Left lobe of liver (tissue), 2 donors: ENCODE results near the gene SMYD3. TPM values are rescaled to one million over a fixed set of nuclear protein-coding genes. Genes with fewer than 3 reads are reported as not detected.
"Not testable (repeated sequence)": the region's sequence is repeated elsewhere in the genome, so short reads cannot be mapped to it uniquely, and the experiment has no call there.

Experiments
- ATAC-seq: fragments of 200-7000 bp; cut with Tn5 transposase; one replicate; pipeline ENCODE4 v1.9.1; 2020; ENCODE audit warnings: mild to moderate bottlenecking, moderate library complexity
- DNase-seq: peaks from one replicate; pipeline ENCODE4 v3.0.0-alpha.2; 2020; ENCODE audit warnings: low spot score
- total RNA-seq: library from RNA; stranded (reverse); gene quantifications from one replicate; pipeline ENCODE4 v1.2.1, GENCODE V29; 2021
- donor health status: DM: no; HTN: no; CAD: no; lungs with moderate emphysema.
- donor health status: DM: no; HTN: yes; CAD: no.

SMYD3 gene
- total RNA-seq, 1 donor from 2014 or later = 6.7 TPM

GRCh38 chr1:245763873-245764331 lies 743.2 kb downstream of the SMYD3 start:
- DNase-seq = no peak
- ATAC-seq = no peak

GRCh38 chr1:245762396-245762910 lies 744.6 kb downstream of the SMYD3 start:
- DNase-seq (no peak), ATAC-seq (no peak)

GRCh38 chr1:245760301-245760700 lies 746.8 kb downstream of the SMYD3 start:
- DNase-seq = no peak
- no peak for ATAC-seq

DNA sequence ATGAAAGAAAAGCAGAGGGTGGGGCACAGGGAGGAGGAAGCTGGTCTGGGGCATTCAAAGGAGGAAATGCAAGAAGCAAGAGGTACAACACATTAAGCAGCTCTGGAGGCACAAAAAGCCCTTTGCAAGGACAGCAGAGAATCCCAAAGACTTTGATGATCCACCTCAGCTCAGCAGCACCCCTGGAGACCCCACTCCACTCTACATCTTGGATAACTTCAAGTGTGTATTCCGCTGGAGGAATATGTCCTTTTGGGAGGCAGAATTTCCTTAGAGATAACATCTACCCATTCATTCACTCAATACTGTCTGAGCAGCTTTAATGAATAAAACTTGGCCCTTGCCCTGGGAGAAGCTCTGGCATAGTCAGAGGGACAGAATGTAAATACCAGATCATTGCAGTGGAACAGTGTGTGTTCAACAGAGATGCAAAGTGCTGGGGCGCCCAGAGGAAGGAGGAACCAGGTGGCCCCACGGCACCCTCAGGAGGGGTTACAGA lies 752.6 kb downstream of the SMYD3 start:
- ATAC-seq (no peak), DNase-seq (no peak)

DNA sequence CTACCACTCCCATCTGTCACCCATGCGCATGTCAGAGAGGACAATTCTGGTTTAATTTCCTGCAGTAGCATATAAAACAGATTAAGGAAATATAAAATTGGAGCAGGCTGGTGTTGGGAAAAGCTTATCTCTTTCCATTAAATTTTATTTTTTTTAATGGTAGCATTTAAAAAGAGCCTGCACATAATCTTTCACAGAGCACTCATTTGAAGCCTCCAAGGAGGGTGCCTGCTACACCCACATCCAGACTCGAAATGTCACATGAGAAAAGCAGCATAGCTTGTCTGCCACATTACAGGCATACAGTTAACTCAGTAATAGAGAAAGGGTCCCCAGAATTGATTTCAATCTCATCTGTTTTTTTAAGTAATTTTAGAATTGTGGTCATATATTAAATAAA lies 753.3 kb downstream of the SMYD3 start:
- ATAC-seq (no peak), DNase-seq (no peak)

GRCh38 chr1:245752561-245752960 lies 754.5 kb downstream of the SMYD3 start:
- ATAC-seq (no peak), DNase-seq (no peak)

DNA sequence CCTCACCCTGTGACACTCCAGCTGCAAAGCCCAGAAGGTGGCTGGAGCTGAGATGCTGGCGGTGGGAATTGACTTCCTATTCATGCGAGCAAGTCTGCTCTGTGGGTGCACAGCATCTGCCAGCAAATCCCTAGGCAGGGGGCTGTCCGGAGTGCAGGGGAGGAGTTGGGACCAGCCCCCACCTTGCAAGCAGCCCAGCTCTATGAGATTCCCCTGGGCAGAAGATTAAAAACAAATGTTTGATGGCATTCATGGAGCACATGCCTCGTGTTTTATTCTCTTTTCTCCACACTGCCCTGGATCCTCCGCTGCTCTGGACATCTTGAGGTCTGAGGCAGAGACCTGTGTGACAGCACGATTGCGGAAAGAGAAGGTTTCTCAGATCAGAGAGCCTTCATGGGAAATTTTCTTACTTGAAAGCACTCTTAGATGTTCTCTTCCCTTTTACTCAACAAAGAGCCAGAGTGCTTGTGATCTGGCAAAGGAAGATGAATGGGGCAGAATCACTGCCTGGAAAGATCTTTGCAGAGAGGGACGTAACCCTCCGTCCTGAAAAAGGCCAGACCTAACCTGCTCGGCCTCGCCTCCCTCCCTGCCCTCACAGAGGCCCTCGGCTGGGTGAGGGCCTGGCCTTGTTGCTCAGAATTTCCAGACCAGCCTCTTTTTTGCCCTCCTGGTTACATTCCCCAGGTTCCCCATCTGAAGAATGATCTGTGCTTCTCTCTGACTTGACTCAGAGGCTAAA lies 755.2 kb downstream of the SMYD3 start:
- ATAC-seq = no peak

GRCh38 chr1:245751116-245751515 lies 756.0 kb downstream of the SMYD3 start:
- ATAC-seq = no peak
- no peak for DNase-seq

More for the DNA sequence above, 755.2 kb downstream of the SMYD3 start:
- DNase-seq = no peak

- no peak for ATAC-seq
Observed at GRCh38 chr1:245750261-245750660, 756.8 kb downstream of the SMYD3 start.

GRCh38 chr1:245749053-245749452 lies 758.0 kb downstream of the SMYD3 start:
- DNase-seq (no peak), ATAC-seq (no peak)

More at GRCh38 chr1:245750261-245750660, 756.8 kb downstream of the SMYD3 start:
- no peak for DNase-seq

DNA sequence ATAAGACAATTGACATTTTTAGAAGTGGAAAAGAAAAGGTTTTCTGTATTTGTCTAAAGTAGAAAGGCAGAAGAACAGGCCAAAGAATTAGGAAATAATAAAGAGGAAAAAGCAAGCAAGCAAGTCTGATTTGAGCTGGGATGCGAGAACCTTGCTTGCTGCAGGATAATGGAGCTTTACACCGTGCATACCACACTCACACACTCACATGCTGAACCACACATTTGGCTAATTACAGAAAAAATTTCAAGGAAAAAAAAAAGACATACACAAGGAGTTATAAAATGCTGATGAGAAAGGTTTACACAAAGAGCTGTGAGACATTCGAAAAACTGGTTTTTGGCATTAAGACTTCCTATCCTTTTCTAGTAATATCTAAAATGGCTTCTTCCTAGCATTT lies 758.4 kb downstream of the SMYD3 start:
- ATAC-seq (no peak), DNase-seq (no peak)

GRCh38 chr1:245748240-245748639 lies 758.8 kb downstream of the SMYD3 start:
- ATAC-seq (no peak), DNase-seq (no peak)

DNA sequence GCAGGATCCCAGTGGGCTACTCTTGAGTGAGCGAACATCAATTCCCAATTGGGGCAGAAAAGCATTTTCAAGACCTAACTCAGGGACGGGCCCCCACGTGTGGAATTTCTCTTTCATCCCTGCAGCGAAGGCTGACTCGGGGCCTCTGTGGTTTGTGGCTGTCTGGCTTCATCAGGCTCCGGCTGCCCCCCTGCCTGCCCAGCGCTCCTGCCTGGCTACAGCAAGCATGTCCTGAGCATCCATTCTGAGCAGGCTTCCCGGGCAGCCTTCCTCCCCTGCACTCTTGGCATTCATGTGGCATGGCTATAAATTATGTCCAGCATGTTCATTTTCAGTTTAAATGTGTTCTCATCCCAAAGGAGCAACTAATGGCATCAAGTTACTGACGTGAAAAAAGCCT lies 764.2 kb downstream of the SMYD3 start:
- DNase-seq (no peak), ATAC-seq (no peak)

DNA sequence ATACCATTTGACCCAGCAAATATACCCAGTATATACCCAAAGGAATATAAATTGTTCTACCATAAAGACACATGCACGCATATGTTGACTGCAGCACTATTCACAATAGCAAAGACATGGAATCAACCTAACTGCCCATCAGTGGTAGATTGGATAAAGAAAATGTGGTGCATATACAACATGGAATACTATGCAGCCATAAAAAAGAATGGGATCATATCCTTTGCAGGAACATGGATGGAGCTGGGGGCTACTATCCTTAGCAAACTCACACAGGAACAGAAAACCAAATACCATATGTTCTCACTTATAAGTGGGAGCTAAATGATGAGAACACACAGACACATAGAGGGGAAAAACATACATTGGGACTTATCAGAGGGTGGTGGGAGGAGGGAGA lies 766.7 kb downstream of the SMYD3 start:
- not testable (repeated sequence) for ATAC-seq, DNase-seq

DNA sequence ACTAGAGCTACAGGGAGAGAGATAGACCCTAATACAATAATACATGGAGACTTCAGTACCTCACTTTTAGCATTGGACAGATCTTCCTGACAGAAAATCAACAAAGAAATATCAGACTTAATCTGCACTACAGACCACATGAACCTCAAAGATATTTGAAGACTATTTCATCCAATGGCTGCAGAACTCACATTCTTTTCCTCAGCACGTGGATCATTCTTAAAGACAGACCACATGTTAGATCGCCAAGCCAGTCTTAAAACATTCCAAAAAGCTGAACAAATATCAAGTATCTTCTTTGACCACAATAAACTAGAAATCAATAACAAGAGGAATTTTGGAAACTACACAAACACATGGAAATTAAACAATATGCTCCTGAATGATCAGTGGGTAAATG lies 776.3 kb downstream of the SMYD3 start:
- DNase-seq = no peak
- ATAC-seq = no peak

DNA sequence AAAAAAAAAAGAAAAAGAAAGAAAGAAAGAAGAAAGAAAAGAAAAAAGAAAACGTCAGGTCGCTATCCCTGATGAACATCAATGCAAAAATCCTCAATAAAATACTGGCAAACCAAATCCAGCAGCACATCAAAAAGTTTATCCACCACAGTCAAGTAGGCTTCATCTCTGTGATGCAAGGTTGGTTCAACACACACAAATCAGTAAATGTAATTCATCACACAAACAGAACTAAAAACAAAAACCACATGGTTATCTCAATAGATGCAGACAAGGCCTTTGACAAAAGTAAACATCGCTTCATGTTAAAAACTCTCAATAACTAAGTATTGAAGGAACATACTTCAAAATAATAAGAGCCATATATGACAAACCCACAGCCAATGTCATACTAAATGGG lies 779.0 kb downstream of the SMYD3 start:
- ATAC-seq, DNase-seq: not testable (repeated sequence)

- DNase-seq (no peak), ATAC-seq (no peak)
Observed at GRCh38 chr1:245721488-245721887, 785.6 kb downstream of the SMYD3 start.

- ATAC-seq = no peak
- no peak for DNase-seq
Observed at GRCh38 chr1:245718951-245719350, 788.1 kb downstream of the SMYD3 start.

DNA sequence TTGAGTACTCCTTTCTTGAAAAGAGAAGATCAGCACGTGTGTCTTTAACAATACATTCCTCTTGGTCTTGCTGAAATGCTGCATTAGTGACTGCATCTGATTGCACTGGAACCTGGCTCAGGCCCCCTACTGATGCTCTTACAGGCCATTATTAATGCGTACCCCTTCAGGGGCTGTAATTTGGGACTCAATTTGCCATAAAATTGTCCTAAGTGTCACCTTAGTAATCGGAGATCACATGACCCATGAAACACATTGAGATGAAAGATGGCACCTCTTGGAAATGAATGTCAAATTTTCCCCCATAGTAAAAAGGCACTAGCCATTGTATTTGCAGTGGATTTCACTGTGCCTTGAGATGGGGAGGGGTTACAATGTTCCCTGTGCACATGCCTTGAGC lies 789.0 kb downstream of the SMYD3 start:
- no peak for ATAC-seq
- no peak for DNase-seq

DNA sequence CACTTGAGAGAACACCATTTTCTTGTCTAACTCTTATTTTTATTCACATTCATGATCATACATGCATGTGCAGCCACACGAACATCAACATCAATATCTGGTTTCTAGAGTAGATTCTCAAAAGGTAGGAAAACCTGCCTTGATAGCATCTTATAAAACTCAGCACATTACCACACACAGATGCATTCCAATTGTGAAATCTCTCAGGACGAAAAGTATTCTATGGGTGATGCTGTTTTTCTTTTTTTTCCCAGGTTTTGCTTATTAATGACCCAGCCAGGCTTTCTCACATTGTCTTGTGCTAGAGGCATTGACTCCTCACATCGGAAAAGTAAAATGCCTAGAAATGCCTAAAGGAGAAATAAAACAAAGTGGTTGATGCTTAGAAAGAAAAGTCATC lies 789.5 kb downstream of the SMYD3 start:
- DNase-seq (no peak), ATAC-seq (no peak)

DNA sequence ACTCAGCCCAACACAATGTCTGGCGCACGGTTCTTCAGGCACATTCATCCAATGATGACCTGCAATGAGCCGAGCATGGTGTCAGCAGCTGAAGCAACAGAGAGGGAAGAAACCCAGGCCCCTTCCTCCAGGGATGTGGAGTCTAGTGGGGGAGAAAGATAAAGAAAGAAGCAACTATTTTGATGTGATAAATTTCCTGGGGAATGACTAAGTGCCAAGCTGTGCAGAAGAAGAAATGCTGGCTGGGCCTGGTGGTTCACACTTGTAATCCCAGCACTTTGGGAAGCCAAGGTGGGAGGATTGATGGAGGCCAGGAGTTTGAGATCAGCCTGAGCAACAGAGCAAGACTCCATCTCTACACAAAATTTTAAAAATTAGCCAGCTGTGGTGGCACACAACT lies 790.5 kb downstream of the SMYD3 start:
- no peak for ATAC-seq
- no peak for DNase-seq

- no peak for DNase-seq
- ATAC-seq = no peak
Observed at GRCh38 chr1:245715970-245716369, 791.1 kb downstream of the SMYD3 start.

DNA sequence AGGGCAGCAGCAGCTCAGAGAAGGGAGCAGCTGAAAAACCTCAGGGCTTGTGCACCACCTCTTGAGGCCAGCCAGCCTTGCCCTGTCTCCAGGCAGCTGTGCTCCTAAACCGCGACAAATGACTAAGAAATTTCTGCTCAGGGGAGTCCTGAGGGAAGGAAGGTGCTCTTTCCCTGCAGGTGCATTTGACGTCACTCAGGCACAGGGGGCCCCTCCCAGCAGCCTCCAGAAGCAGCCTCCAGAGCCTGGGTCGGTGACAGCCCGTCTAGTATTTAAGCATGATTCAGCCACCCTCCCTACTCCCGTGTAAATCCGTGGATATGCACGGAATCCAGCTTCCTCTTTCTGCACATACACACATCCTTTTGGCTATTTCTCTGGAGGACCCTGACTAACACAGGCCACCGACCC lies 791.8 kb downstream of the SMYD3 start:
- ATAC-seq (no peak), DNase-seq (no peak)
